Measurements from ENCODE around the gene DOCK4.
A peak's percentile ranks its signal among the peaks of the same experiment; 100 is the strongest.

DOCK4 gene

DNA sequence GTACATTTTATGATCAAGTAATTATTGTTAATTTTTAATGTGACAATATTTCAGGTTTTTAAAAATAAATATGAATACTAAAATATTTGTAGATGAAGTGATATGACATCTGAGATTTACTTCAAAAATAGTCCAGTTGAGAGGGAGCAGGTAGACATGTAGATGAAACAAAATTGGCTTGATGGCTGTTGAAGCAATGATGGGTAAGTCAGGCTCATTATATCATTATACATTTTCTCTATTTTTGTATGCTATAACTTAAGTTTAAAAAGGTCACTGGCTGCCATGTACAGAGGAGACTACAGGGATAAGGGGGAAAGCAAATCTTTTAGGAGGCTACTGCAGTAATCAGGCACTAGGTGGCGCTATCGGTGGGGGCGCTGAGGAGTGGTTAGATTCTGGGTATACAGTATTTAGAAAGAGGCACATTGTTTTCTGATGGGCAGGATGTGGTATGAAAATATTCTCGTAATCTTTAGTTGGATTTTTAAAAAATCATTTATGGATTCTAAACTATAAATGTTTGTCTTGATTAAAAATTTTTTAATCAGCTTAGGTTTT, 454.1 kb downstream of the DOCK4 start:
- peak; percentile 19 for DNase-seq

DNA sequence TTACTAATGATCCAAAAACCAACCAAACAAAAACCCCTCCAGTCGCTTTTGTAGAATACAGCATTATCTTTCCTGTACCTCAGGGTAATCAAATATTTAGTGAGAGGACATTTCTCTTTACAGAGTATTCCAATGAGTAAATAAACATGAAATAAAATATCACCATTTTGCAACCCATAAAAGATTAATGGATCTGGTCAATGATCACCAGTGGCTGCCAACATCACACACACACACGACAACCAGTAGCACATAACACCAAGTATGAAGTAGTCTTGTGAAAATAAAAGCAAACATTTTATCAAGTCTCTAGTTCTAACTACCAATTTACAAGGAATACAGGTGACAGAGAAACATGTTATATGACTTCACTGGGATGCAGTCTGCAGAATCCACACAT, 455.3 kb downstream of the DOCK4 start:
- DNase-seq: no peak

GRCh38 chr7:111750228-111750627, 456.0 kb downstream of the DOCK4 start:
- no peak for DNase-seq

- no peak for DNase-seq
These were observed 456.6 kb downstream of the DOCK4 start for GRCh38 chr7:111749625-111750024.

DNA sequence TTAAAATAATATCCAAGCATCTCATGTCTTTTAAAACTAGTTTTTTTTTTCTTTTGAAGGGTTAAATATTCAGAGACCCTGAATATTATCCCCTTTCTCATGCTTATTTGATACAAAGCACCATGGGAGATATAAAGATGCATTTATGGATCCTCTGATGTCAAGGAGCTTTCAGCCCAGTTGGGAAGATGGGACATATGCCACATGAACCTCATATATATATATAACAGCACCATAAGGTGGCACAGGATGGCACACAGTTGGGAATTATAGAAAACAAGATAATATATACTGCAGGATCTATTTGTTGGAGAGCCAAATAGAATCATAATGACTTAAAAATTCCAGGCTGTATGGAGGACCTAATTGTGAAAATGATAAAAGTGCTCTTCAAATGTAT, 458.5 kb downstream of the DOCK4 start:
- DNase-seq: no peak

GRCh38 chr7:111746950-111747349, 459.2 kb downstream of the DOCK4 start:
- DNase-seq: no peak

- no peak for DNase-seq
These were observed 461.6 kb downstream of the DOCK4 start for GRCh38 chr7:111744501-111745155.

GRCh38 chr7:111743244-111743847, 462.9 kb downstream of the DOCK4 start:
- DNase-seq: no peak

- DNase-seq: peak; percentile 20
These were observed 464.4 kb downstream of the DOCK4 start for GRCh38 chr7:111741811-111742240.

DNA sequence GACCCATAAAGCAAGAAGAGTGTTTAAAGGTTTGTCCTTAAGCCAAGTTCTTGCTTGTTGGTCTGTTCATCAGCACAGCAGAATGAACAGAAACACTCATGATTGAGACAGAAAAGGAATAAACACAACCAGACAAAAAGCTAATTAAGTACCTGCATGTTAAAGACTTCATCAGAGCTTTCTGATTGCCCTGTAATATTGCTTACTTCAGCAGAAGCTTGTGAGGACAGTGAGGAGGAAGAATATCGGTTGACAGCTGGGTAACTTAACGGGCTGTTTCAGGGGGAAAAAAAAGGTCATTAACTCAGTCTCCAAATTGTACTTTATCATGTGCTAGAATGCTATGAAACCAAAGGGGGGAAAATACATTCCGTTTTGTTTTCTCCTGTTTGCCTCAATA, 465.3 kb downstream of the DOCK4 start:
- DNase-seq: no peak

DNA sequence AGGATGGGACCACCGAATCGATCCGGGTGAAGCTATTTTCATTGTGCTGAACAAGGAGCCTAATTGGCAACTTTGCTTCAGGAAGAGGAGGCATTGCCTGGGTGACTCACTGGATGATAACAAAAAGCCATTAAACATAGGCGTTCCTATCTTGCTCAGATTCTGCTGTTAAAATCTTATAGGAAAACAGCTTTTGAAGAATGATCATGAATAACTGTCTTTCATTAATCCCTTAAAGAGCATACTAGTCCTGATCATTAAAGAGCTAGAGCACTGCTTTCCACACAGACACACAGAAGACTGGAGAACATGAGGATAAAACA, 469.7 kb downstream of the DOCK4 start:
- DNase-seq: no peak

GRCh38 chr7:111735661-111736551, 470.3 kb downstream of the DOCK4 start:
- peak; percentile 58 for DNase-seq

DNA sequence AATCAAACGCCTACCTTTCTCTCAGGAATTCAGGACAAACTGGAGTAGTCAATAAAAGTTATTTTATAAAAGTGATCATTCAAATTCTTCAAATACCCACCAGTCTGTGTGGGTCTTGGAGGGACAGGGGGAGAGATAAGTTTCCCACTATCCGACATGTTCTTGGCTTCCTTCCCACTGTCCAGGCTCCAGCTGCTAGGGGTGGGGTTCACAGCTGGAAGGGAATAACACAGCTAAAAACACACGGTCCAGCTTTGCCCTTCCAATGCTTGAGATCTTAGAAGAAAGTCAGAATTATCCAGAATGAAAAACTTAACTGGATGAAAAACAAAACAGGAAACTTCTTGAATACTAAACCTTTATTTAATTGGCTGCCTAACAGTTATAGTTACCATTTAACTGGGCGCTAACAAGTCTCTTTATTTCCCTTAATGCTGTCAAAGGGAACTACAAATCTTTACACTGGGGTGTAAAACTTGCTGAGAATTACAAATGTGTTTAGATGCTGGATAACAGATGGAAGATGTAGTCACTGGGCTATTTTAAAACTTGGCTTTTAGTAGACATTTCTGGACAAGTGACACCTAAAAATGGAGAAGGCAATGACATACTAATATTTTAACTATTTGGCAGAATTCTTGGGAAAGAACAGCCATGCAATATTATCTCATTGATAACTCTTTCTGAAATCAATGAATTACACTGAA, 471.1 kb downstream of the DOCK4 start:
- no peak for DNase-seq

DNA sequence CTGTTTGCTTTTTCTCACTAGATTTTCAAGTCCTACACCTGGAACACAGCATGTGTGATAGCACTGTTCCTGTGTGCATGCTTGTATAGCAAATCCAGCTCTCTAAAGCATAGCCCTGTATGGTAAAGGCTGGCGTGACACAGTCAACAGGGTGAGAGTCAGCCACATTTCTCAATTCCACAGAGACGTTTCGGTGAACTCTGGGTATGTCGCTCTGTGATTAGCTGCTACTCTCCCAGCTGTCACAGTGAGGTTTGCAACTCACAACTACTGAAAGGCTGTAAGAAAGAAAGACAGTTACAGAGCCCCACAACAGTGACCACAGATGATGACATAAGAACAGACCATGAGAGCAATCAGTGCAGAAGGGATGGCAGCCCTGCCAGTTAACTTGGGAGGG, 473.3 kb downstream of the DOCK4 start:
- DNase-seq: peak; percentile 76

DNA sequence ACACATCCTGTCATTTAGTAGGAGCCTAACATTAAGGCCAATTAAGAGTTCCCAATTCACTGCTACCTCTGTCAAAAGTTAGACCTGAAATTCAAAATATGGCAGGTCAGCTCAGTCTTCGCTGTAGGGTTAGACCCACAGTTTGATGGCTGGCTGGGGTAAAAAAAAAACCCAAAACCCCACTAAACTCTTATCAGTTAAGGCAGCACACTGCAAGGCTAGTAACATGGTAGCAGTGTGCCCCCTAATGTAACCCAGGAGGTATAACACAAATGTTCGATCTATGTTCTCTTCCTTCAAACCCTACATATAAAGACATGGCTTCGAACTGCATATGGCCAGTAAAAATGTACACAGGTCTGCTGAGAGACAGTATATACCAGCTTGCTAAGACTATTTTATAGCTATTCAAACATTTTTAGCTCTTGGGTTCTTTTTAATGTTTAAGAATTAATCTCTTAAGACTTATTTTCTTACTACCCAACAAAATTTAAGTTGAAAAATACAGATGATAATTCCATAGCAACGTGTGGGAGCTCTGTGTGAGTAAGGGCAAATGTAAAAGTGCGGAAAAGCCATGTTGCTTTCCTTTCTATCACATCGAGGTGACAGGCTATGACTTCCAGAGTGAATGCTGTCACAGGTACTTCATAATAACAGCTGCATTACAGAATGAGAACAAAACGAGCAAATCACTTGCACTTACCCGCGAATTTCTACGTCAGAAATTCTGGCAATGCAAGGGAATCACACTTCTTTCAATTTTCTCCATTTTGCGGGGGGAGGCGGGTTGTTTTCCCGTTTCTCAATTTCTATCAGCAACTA, 475.5 kb downstream of the DOCK4 start:
- peak; percentile 28 for DNase-seq

GRCh38 chr7:111730057-111730456, 476.1 kb downstream of the DOCK4 start:
- no peak for DNase-seq

GRCh38 chr7:111729483-111729882, 476.7 kb downstream of the DOCK4 start:
- no peak for DNase-seq

DNA sequence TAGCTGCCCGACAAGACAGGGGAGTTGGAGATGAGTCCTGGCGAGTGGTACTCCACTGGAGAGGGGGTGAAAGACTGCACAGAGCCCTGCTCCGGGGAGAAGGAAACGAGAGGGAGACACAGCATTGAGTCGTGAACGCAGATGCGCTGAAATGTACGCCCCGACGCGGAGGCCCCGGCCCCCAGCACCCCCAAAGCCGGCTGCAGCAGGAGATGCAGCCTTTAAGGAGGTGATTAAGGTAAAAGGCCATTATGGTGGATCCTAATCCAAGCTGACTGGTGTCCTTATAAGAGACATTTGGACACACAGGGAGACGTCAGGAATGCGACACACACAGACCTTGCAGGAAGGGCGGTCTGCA, 477.6 kb downstream of the DOCK4 start:
- no peak for DNase-seq

GRCh38 chr7:111727905-111728634, 478.1 kb downstream of the DOCK4 start:
- no peak for DNase-seq

DNA sequence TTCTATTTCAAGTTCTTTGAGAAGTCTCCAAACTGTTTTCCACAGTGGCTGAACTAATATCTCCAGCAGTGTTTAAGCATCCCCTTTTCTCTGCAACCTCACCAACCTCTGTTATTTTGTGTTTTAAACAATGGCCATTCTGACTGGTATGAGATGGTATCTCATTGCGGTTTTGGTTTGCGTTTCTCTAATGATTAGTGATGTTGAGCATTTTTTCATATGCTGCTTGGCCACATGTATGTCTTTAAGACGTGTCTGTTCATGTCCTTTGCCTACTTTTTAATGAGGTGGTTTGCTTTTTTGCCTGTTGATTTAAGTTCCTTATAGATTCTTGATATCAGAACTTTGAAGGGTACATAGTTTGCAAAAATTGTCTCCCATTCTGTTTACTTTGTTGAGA, 487.3 kb downstream of the DOCK4 start:
- no peak for DNase-seq

DNA sequence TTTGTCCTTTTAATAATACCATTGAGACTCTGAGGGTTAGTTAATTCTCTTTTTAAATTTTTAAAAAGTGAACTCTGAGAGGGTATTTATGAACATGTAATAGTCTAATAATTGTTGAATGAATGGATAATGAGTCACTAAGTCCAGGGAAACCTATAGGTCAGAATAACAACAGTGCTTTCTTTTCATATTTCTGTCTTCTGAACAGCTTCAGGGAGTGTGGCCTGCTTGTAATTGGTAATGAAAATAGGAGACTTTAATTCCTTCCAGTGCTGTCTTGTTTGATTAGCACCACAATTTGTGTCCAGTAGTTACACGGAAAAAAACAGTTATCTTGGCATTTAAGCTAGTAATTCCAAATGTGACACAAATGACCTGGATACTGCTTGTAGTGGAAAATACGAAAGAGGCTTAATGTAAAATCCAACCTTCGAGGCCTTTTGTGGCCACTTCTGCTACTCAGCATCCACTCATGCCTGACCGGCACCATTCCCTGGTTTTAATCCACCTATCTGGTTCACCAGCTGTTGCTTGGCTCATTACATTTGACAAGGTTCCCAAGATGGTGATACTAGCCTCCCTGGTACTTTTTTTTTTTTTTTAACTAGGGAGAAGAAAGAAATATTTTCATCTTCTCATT, 494.7 kb downstream of the DOCK4 start:
- no peak for DNase-seq

All from MV-4-11 (cell line).